PFSK-1 (cell line): Measurements from ENCODE around the gene SSH2.

Source experiments
- FOXP2 ChIP-seq: optimal IDR thresholded peaks from 2 replicates; pipeline ENCODE3; 2011; ENCODE audit warnings: borderline replicate concordance, control low read depth, inconsistent platforms; ENCODE audit not compliant: insufficient read depth; ENCODE audit errors: extremely low read length, extremely low read depth
- POLR2AphosphoS5 ChIP-seq: IDR thresholded peaks from 2 replicates; pipeline ENCODE4 v1.6.1; 2012; ENCODE audit warnings: low read depth, mild to moderate bottlenecking, control low read depth, low read length, moderate library complexity
- REST ChIP-seq, 2 experiments: IDR thresholded peaks; 2 replicates each; pipeline versions ENCODE4 v1.6.1 to v1.8.0; 2011 to 2012; ENCODE audit warnings: low read depth in 2 of 2, low read length in 2 of 2, control low read depth in 1 of 2, inconsistent platforms in 1 of 2, mild to moderate bottlenecking in 1 of 2, moderate library complexity in 1 of 2; ENCODE audit not compliant: insufficient read depth in 1 of 2
- SIN3A ChIP-seq: IDR thresholded peaks from 2 replicates; pipeline ENCODE4 v1.6.1; 2012; ENCODE audit warnings: mild to moderate bottlenecking, low read length, moderate library complexity, borderline replicate concordance; ENCODE audit not compliant: insufficient read depth
- TAF1 ChIP-seq: IDR thresholded peaks from 2 replicates; pipeline ENCODE4 v1.6.1; 2012; ENCODE audit warnings: low read length, control low read depth, borderline replicate concordance; ENCODE audit not compliant: insufficient read depth

- TF ChIP-seq REST (IDR thresholded peaks at IDR 0.05; ENCODE audit: insufficient read depth in 1 of 2, low read depth in 2 of 2, low read length in 2 of 2) (no peak), SIN3A (no peak), FOXP2 (no peak), POLR2AphosphoS5 (no peak), TAF1 (no peak)
Measured at GRCh38 chr17:29597361-29598172, 332.5 kb downstream of the SSH2 start.
